ENCODE results near the gene HMGN5.

The HMGN5 gene

GRCh38 chrX:81231476-81231875 is 29.8 kb upstream of the HMGN5 start:
- H3K27ac ChIP-seq = no peak overlapping the region
- POLR2A ChIA-PET (ENCODE audit: low non-redundant PET) = no interaction called here
- CTCF ChIA-PET = no interaction called here
- TF ChIP-seq CTCF (conservative IDR thresholded peaks at IDR 0.05; ENCODE audit: low read depth) = no peak
- no peak for DNase-seq (ENCODE audit: low spot score)

- DNase-seq (ENCODE audit: low spot score) = no peak
- POLR2A ChIA-PET (ENCODE audit: low non-redundant PET) = no interaction called here
- no peak for TF ChIP-seq CTCF (conservative IDR thresholded peaks at IDR 0.05; ENCODE audit: low read depth)
- no peak overlapping the region for H3K27ac ChIP-seq
- CTCF ChIA-PET = no interaction called here
Measured at GRCh38 chrX:81229901-81230300, 28.2 kb upstream of the HMGN5 start.

- CTCF ChIA-PET = no interaction called here
- POLR2A ChIA-PET (ENCODE audit: low non-redundant PET) = no interaction called here
Measured at GRCh38 chrX:81229229-81229628, 27.5 kb upstream of the HMGN5 start.

GRCh38 chrX:81215685-81216084 is 14.0 kb upstream of the HMGN5 start:
- DNase-seq (ENCODE audit: low spot score) = no peak
- CTCF ChIA-PET = no interaction called here
- POLR2A ChIA-PET (ENCODE audit: low non-redundant PET) = no interaction called here
- H3K27ac ChIP-seq = no peak overlapping the region
- TF ChIP-seq CTCF (conservative IDR thresholded peaks at IDR 0.05; ENCODE audit: low read depth) = no peak

More at GRCh38 chrX:81229229-81229628, 27.5 kb upstream of the HMGN5 start:
- no peak for DNase-seq (ENCODE audit: low spot score)
- no peak overlapping the region for H3K27ac ChIP-seq
- TF ChIP-seq CTCF (conservative IDR thresholded peaks at IDR 0.05; ENCODE audit: low read depth) = no peak

- H3K27ac ChIP-seq = no peak overlapping the region
- DNase-seq (ENCODE audit: low spot score) = no peak
- ChIA-PET CTCF (no interaction called here), POLR2A (ENCODE audit: low non-redundant PET) (no interaction called here)
- TF ChIP-seq CTCF (conservative IDR thresholded peaks at IDR 0.05; ENCODE audit: low read depth) = no peak
Measured at GRCh38 chrX:81208916-81209315, 7.2 kb upstream of the HMGN5 start.

GRCh38 chrX:81206476-81206875 is 4.8 kb upstream of the HMGN5 start:
- TF ChIP-seq CTCF (conservative IDR thresholded peaks at IDR 0.05; ENCODE audit: low read depth) = no peak
- CTCF ChIA-PET = no interaction called here
- H3K27ac ChIP-seq = no peak overlapping the region
- no peak for DNase-seq (ENCODE audit: low spot score)
- POLR2A ChIA-PET (ENCODE audit: low non-redundant PET) = no interaction called here

GRCh38 chrX:81205551-81205950 is 3.8 kb upstream of the HMGN5 start:
- CTCF ChIA-PET = no interaction called here
- POLR2A ChIA-PET (ENCODE audit: low non-redundant PET) = no interaction called here
- no peak for DNase-seq (ENCODE audit: low spot score)
- H3K27ac ChIP-seq = no peak overlapping the region
- TF ChIP-seq CTCF (conservative IDR thresholded peaks at IDR 0.05; ENCODE audit: low read depth) = no peak
